ENCODE measurements around the gene LIN7B.

LIN7B gene

DNA sequence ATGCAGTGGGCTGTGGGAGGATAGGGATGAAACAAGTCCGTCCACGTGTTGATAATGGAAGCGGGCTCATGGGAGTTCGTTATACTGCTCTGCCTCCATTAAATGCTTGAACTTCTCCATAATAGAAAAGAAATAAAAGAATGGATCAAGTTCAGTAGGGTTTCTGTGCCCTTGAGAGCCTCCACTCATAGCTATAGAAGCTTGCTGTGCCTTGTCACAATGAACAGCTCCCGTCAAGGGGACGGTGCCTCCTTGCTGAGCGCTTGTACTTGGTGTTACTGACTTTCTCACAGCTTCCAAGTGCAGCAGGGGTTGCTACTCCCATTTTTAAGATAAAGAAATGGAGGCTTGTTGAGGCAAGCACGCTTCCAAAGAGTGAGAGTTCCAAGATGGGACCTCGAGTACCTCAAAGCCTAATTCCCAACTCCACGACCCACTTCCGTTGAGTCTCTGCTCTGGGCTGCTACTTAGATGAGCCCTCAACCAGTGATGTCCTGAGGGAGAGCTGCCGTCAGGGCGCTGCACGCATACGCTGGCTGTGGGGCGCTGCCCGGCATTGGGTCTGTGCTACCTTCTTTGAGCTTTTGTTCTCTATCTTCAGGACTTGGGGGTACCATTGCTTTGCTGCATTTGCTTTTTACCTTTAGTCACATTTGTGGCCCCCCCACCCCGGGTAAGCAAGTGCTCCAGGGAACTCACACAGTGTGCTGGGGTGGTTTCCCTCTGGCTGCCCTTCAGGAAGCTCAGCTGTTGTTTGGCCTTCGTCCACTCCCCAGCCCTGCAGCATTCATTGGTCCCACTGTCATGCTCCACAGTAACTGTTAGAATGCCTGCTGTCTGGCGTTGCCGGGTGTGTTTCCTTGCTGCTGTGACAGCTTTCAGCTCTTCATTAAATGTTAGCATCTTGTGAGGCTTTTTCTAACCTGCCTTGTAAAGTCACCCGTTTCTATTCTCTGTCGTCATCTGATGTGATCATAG, 19.4 kb upstream of the LIN7B start:
- DNase-seq = no peak

GRCh38 chr19:49097453-49098288, 16.5 kb upstream of the LIN7B start:
- peak; percentile 72 for DNase-seq

GRCh38 chr19:49098795-49099194, 15.4 kb upstream of the LIN7B start:
- DNase-seq = no peak

- DNase-seq = no peak
Measured at GRCh38 chr19:49101160-49101559, 13.0 kb upstream of the LIN7B start.

DNA sequence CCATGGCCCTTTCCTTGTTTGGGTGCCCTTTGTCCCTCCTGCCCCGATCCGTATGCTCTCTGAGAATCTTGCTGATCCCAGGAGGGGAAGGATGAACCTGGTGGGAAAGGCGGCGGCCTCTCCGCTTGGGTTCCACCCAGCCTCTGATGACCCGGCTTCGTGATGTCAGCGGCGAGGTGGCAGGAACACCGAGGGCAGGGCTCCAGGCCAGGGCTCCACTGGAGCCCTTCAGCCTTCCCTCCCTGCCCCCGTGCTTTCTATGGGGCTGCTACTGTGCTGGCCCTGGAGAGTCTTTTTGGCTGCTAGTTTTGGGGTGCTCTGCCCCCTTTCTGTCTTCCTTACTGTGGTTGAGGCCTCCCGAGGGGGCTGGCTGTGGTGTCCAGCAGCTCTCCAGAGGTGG, 11.9 kb upstream of the LIN7B start:
- DNase-seq = no peak

- DNase-seq = no peak
Measured at GRCh38 chr19:49103331-49104085, 10.7 kb upstream of the LIN7B start.

- no peak for DNase-seq
Measured at GRCh38 chr19:49104229-49104864, 9.8 kb upstream of the LIN7B start.

DNA sequence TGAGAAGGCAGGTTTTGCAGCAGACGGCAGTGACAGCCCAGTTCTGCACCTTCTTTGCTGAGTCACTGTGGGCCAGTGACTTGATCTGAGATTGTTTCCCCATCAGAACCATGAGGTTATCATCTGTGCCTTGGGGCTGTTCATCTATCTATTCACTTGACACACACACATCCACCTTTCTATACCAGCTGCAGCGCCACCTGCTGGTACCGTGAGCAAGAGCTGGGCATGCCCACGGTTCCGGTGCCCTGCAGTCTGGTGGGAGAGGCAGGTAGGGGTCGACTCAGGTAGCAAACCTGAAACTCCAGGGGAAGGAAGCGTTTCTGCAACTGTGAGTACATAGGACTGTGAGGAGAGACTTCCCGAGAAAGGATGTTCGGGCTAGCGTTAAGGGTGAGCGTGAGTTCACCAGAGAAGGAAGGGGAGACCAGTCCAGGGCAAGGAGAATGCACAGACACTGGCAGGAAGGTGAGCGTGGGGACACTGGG, 7.5 kb upstream of the LIN7B start:
- DNase-seq = peak; percentile 40

DNA sequence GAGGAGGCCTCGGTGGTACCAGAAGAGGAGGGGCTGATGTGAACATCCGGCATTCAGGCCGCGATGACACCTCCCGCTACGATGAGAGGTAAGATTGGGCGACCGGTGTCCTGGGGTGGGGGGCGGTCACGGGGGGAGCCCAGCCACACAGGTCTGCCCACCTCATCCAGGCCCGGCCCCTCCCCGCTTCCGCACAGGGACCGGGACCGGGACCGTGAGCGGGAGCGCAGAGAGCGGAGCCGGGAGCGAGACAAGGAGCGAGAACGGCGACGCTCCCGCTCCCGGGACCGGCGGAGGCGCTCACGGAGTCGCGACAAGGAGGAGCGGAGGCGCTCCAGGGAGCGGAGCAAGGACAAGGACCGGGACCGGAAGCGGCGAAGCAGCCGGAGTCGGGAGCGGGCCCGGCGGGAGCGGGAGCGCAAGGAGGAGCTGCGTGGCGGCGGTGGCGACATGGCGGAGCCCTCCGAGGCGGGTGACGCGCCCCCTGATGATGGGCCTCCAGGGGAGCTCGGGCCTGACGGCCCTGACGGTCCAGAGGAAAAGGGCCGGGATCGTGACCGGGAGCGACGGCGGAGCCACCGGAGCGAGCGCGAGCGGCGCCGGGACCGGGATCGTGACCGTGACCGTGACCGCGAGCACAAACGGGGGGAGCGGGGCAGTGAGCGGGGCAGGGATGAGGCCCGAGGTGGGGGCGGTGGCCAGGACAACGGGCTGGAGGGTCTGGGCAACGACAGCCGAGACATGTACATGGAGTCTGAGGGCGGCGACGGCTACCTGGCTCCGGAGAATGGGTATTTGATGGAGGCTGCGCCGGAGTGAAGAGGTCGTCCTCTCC, 6.3 kb upstream of the LIN7B start:
- no peak for DNase-seq

DNA sequence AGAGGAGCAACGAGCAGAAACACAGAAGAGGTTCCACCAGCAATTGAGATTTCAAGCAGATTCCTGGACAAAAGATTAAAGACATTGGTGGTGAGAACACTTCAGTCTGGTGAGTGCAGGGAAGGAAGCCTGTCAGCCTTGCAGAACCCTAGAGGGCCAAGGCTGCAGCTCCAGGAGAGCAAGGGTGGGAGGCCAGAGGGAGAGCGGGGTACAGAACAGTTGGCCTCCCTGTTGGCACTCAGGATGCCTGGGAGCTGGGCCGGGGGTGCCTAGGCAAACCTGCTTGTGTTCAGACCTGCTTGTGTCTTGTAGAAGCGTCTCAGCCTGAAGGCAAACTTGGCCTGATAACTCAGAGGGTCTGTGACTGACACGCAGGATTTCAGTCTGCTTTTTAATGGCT, 5.1 kb upstream of the LIN7B start:
- DNase-seq = no peak

GRCh38 chr19:49109569-49110233, 4.5 kb upstream of the LIN7B start:
- no peak for DNase-seq

GRCh38 chr19:49110567-49110966, 3.6 kb upstream of the LIN7B start:
- no peak for DNase-seq

DNA sequence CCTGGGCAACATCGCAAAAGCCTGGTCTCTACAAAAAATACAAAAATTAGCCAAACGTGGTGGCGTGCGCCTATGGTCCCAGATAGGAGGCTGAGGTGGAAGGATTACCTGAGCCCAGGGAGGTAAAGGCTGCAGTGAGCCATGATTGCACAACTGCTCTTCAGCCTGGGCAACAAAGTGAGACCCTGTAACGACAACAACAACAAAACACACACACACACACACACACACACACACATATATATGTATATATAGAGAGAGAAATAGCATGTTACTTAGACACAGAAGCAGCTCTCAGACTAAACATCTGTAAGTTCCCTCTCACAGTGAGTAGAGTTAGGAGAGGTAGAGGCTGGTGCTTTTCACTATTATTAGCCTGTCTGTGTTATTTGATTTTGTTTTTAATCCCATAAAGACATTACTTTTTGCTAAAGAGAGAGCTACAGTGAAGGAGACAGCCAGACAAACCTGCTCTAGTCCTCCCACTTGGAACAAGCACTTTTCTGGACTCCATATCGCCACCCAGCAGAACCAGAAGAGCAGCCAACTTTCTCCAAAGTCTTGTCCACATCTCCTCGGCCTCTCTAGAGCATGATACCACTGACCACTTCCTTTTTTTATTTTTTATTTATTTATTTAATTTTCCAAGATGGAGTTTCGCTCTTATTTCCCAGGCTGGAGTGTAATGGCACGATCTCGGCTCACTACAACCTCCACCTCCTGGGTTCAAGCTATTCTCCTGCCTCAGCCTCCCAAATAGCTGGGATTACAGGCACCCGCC, 2.8 kb upstream of the LIN7B start:
- DNase-seq = no peak

- DNase-seq = peak; percentile 55
Measured at GRCh38 chr19:49114630-49115363, 627 bp downstream of the LIN7B start.

- no peak for DNase-seq
Measured at GRCh38 chr19:49116544-49116943, 2.4 kb downstream of the LIN7B start.

DNA sequence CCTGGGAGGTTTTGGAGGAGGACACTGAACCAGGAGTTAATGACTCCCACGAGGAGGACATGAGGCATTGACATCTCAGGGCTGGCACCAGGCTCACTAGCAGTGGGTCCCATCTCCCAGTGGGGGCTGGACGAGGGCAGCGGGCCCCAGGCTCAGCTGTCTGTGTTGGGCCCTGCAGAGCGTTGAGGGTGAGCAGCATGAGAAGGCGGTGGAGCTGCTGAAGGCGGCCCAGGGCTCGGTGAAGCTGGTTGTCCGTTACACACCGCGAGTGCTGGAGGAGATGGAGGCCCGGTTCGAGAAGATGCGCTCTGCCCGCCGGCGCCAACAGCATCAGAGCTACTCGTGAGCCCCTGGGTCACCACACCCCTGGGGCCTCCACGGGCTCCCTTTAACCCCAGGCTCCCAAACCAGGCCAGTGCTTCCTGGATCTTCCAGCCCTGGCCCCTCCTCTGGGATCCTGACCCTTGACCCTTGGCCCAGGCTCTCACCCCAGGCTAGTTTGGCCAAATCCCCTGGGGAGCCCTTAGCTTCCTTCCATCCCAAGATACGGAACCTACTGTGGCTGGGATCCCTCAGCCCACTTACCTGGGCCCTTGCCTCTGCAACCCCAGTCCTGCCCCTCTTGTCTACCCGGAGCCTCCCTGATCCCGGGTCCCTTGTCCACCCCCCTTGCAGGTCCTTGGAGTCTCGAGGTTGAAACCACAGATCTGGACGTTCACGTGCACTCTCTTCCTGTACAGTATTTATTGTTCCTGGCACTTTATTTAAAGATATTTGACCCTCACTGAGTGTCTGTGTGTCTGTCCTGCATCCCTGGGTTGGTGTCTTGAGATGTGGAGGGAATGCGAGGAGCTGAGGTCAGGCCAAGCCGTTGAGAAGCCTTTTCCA, 3.8 kb downstream of the LIN7B start:
- no peak for DNase-seq

- peak; percentile 92 for DNase-seq
Measured at GRCh38 chr19:49118565-49119410, 4.6 kb downstream of the LIN7B start, which contains the start of gene C19orf73. TSS of gene C19orf73 (minus strand) at chr19:49119143. CDS start at chr19:49119022, 121 bp downstream.

Measured in NCI-H146 (cell line).